Type B pancreatic cell (in vitro differentiated cells): ENCODE measurements around the gene P2RX1. TPM values are rescaled to one million over a fixed set of nuclear protein-coding genes. Genes with fewer than 3 reads are reported as not detected.

Experiments
- DNase-seq: peaks from one replicate; pipeline ENCODE4 v3.0.0; 2021; ENCODE audit warnings: mixed read lengths; ENCODE audit not compliant: unreplicated experiment; ENCODE audit errors: extremely low spot score
- H3K27ac Mint-ChIP-seq: 2 replicates; pipeline ENCODE4 v1.8.0; 2021; ENCODE audit warnings: mild to moderate bottlenecking, mixed read lengths
- H3K27me3 Mint-ChIP-seq: 2 replicates; pipeline ENCODE4 v1.8.0; 2021; ENCODE audit warnings: mixed read lengths
- H3K36me3 Mint-ChIP-seq: 2 replicates; pipeline ENCODE4 v1.8.0; 2021; ENCODE audit warnings: mixed read lengths
- H3K4me1 Mint-ChIP-seq: one replicate; pipeline ENCODE4 v1.8.0; 2021; ENCODE audit warnings: mixed read lengths; ENCODE audit not compliant: unreplicated experiment
- H3K4me3 Mint-ChIP-seq: 2 replicates; pipeline ENCODE4 v1.8.0; 2021; ENCODE audit warnings: mild to moderate bottlenecking, mixed read lengths
- H3K9me3 Mint-ChIP-seq: 2 replicates; pipeline ENCODE4 v1.8.0; 2021; ENCODE audit warnings: mixed read lengths
- CTCF ChIP-seq: fragments of 200-600 bp; sonication (generic); conservative IDR thresholded peaks from 2 replicates; pipeline ENCODE4 v1.5.0; 2021; ENCODE audit warnings: antibody characterized with exemption, mild to moderate bottlenecking
- total RNA-seq: library from RNA; stranded (reverse); gene quantifications from 2 replicates; pipeline ENCODE4 v1.2.1, GENCODE V29; 2021; ENCODE audit warnings: low replicate concordance

Gene P2RX1
- total RNA-seq, 1 donor from 2014 or later = not detected

DNA sequence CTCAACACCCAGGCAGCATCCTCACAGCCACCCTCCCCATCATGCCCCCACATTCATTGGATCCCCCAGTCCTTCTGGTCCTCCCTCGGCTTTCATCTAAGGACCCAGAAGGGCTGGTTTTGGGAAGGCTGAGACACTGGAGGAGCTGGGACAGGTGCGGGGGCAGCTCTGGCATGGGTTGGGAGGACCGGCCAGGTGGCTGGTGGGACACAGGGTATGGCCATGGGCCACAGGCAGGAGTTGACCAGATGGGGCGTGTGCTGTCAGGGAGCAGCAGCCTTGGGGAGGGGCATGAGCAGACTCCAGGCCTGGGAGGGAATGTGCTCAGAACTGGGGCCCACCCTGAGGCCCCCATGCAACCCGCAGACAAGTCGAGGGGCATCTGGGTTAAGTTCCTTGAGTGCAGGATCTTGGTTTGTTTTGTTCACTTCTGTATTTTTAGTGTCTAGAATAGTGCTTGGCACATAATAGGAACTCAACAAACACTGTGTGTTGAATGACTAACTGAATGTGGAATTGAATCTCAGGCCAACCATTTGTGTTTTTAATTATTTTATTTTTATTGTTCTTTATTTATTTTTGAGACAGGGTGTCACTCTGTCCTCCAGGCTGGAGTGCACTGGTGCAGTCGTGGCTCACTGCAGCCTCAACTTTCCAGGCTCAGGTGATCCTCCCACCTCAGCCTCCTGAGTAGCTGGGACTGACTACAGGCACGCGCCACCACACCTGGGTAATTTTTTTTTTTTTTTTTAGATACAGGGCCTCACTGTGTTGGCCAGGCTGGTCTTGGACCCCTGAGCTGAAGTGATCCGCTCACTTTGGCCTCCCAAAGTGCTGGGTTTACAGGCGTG lies 5.6 kb downstream of the P2RX1 start:
- no peak for TF ChIP-seq CTCF
- Mint-ChIP-seq H3K27ac (no peak overlapping the region), H3K4me3 (no peak overlapping the region), H3K9me3 (no peaks in the 10 kb centered on the region), H3K4me1 (no peaks in the 10 kb centered on the region), H3K36me3 (no peaks in the 10 kb centered on the region), H3K27me3 (no peaks in the 10 kb centered on the region)
- no peak for DNase-seq

GRCh38 chr17:3909257-3909656 lies 7.0 kb downstream of the P2RX1 start:
- Mint-ChIP-seq H3K27me3 (no peaks in the 10 kb centered on the region), H3K9me3 (no peaks in the 10 kb centered on the region), H3K36me3 (no peaks in the 10 kb centered on the region), H3K4me1 (no peaks in the 10 kb centered on the region), H3K4me3 (no peak overlapping the region), H3K27ac (peak overlapping the region; percentile 35)
- TF ChIP-seq CTCF = no peak
- DNase-seq = no peak

DNA sequence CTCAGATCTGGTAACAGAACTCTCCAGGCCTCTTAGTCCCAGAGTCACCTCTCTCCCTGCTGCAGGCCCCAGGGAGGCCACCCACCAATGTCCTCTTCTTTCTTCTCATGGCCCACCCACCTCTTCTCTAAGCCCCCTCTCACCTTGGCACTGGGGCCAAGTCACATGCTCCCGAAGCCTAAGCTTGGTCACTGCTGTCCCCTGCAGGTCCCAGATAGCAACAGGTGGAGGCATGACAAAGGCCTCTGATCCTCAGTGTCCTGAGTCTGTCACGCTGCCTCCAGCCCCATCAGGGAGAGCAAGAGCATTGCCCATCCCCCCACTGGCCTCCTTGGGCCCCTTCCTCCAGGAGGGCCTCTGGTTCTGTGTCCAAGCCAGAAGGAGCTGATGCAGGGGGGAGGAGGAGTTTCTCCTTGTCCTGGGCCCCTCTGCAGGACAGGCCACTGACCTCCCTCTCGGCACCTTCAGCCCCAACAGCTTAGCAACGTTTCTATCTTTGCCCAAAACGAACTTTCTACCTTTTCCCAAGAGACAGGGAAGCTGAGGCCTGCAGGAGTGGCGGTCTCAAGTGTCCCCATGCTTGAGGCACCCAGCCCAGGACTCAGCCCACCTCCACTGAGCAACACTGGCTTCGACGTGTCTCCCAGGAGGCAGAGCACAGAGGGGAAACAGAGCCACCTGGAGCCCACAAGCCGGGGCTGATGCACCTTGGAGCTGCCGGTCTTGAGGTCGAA lies 8.6 kb downstream of the P2RX1 start:
- TF ChIP-seq CTCF = no peak
- DNase-seq = no peak

DNA sequence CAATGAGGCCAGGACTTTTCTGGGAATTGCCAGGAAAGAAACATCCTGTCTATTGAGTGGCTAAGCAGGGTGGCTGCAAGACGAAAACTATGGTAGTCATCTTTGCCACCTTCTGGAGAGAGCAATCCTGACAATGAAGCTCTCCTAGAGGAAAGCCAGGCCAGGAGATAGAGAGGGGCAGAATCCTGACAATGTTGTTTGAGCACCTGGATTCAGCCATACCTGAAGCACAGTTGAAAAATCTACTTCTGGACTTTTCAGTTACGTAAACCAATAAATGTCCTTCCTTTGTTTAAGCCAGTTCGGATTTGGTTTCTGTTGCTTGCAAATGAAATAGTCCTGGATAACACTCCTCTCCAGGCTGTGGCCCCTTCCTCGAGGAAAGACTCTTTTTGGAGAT lies 9.4 kb downstream of the P2RX1 start:
- Mint-ChIP-seq H3K4me1 (no peaks in the 10 kb centered on the region), H3K36me3 (no peaks in the 10 kb centered on the region), H3K27ac (no peak overlapping the region), H3K4me3 (no peak overlapping the region), H3K27me3 (no peaks in the 10 kb centered on the region), H3K9me3 (no peaks in the 10 kb centered on the region)
- TF ChIP-seq CTCF = no peak
- DNase-seq = no peak

More for the DNA sequence above, 8.6 kb downstream of the P2RX1 start:
- H3K27ac Mint-ChIP-seq = no peak overlapping the region
- no peaks in the 10 kb centered on the region for H3K27me3 Mint-ChIP-seq
- H3K36me3 Mint-ChIP-seq = no peaks in the 10 kb centered on the region
- no peaks in the 10 kb centered on the region for H3K9me3 Mint-ChIP-seq
- H3K4me3 Mint-ChIP-seq = no peak overlapping the region
- H3K4me1 Mint-ChIP-seq = no peaks in the 10 kb centered on the region

DNA sequence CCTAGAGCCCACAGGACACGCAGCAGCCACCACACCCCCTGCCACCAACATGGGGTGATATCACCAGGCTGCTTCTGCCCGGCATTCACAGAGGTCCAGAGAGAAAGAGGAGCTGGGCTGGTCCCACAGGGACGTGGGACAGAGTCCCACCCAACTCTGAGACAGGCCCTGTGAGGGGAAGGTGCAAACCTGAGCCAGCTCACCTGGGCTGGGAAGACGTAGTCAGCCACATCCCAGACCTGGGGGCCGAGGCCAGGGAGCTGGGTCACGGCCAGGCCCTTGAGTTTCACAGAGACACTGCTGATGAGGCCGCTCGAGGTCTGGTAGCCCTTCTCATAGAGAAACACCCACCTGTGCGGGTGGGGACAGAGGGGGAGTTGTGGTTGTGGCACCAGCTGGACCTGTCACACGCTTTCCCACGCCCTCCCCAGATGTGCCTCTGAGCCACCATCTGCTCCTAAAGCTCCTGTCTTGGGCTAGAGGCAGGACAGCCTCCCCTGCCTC lies 11.2 kb downstream of the P2RX1 start:
- no peaks in the 10 kb centered on the region for H3K36me3 Mint-ChIP-seq
- H3K4me3 Mint-ChIP-seq = no peak overlapping the region
- no peaks in the 10 kb centered on the region for H3K27me3 Mint-ChIP-seq
- no peaks in the 10 kb centered on the region for H3K9me3 Mint-ChIP-seq
- no peaks in the 10 kb centered on the region for H3K4me1 Mint-ChIP-seq
- no peak overlapping the region for H3K27ac Mint-ChIP-seq
- no peak for DNase-seq
- no peak for TF ChIP-seq CTCF
